Lower leg skin (tissue), 4 donors: ENCODE measurements around the gene POFUT2. TPM values are rescaled to one million over a fixed set of nuclear protein-coding genes. Genes with fewer than 3 reads are reported as not detected.

Experiments used
- DNase-seq, 2 donors: peaks; one replicate each; pipeline ENCODE4 v3.0.0-alpha.2; 2019; ENCODE audit warnings: low spot score in 2 of 2
- H3K4me3 ChIP-seq: fragments of 200-600 bp; sonication (generic); 2 replicates; pipeline ENCODE4 v1.5.1; 2017; ENCODE audit warnings: mild to moderate bottlenecking, low read depth; ENCODE audit not compliant: poor library complexity, severe bottlenecking
- CTCF ChIP-seq, 3 donors: fragments of 450-650 bp; IDR thresholded peaks; one replicate each; pipeline ENCODE4 v1.5.1; 2016; ENCODE audit warnings: antibody characterized with exemption in 3 of 3, mild to moderate bottlenecking in 3 of 3, moderate library complexity in 2 of 3
- POLR2A ChIP-seq, 2 donors: fragments of 450-650 bp; IDR thresholded peaks; one replicate each; pipeline ENCODE4 v1.6.1; 2016 to 2017; ENCODE audit warnings: antibody characterized with exemption in 2 of 2, mild to moderate bottlenecking in 1 of 2, moderate library complexity in 1 of 2
- WGBS, 2 donors: methylation state at CpG; one replicate each; pipeline ENCODE4 v1.1.5; 2018; 5-methylcytosine and 5-hydroxymethylcytosine counted together
- intact Hi-C: fragments of 100-400 bp; cut with DNase I; formaldehyde crosslinking; loops from one replicate; pipeline ENCODE4 v1.15.0; 2023; ENCODE audit warnings: low total_unique reads
- total RNA-seq, 4 donors: library from RNA; depleted of rRNA; stranded (reverse); fragments of >200 nt; gene quantifications; one replicate each; pipeline ENCODE4 v1.1.0, GENCODE V29; 2016

Gene POFUT2
- total RNA-seq, 4 donors from 2014 or later = 15.0 to 22.1 (median 18.9) TPM

- DNase-seq = no peak
- WGBS, 2 donors = 61 to 81% methylated on average over 6 to 16 of the region's 16 CpGs
- H3K4me3 ChIP-seq = no peak overlapping the region
- intact Hi-C loops = no loop called here
- TF ChIP-seq CTCF (IDR thresholded peaks at IDR 0.05) = no peak
- TF ChIP-seq POLR2A (IDR thresholded peaks at IDR 0.05) = no peak
Measured at GRCh38 chr21:45323487-45324311, 36.0 kb upstream of the POFUT2 start.

GRCh38 chr21:45322960-45323461 lies 35.3 kb upstream of the POFUT2 start:
- no peak overlapping the region for H3K4me3 ChIP-seq
- no peak for DNase-seq
- no peak for TF ChIP-seq CTCF (IDR thresholded peaks at IDR 0.05)
- no peak for TF ChIP-seq POLR2A (IDR thresholded peaks at IDR 0.05)
- WGBS, 2 donors = 30 to 37% methylated on average over 12 to 22 of the region's 22 CpGs
- intact Hi-C loops = no loop called here

DNA sequence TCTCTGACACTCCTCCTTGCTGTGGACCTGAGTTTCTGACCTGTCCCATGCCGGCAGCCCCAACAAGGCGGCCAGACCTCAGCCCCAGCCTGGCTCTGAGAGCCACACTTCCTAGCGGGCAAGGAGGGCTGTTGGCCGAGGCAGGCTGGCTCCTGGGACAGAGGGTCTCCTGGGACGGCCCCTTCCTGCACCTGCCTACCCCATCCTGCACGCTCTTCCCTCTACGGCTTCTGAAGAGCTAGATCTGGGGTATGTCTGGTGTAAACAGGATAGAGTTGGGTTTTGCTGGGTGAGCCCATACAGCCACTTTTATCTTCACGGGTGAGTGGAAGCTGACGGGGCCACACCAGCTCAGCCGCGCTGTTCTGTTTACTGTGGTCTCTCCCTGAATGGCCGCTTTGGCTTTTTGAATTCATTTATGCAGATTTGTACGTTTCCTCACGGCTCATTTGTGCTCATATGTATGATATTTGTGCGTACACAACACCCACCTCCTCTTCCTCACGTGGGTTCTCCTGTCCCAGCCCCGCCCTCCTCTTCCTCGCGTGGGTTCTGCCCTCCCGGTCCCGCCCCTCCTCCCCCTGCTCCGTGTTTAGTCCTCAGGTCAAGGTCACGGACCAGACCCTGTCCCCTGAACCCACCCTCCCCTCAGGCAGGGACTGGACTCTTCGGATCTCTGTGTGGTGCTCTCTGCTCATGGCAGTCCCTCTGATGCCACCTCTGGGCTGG lies 34.7 kb upstream of the POFUT2 start:
- intact Hi-C loops = no loop called here
- WGBS, 2 donors = 62 to 65% methylated on average over 23 to 24 of the region's 24 CpGs
- DNase-seq = no peak
- no peak overlapping the region for H3K4me3 ChIP-seq
- TF ChIP-seq CTCF (IDR thresholded peaks at IDR 0.05) (no peak), POLR2A (IDR thresholded peaks at IDR 0.05) (no peak)

- WGBS, 2 donors = 60 to 63% methylated on average over 14 to 20 of the region's 22 CpGs
- DNase-seq = no peak
- intact Hi-C loops = no loop called here
- H3K4me3 ChIP-seq = no peak overlapping the region
- TF ChIP-seq POLR2A (IDR thresholded peaks at IDR 0.05) (no peak), CTCF (IDR thresholded peaks at IDR 0.05) (no peak)
Measured at GRCh38 chr21:45320261-45321025, 32.7 kb upstream of the POFUT2 start.

GRCh38 chr21:45319461-45320211 lies 31.9 kb upstream of the POFUT2 start:
- WGBS, 2 donors = 49 to 55% methylated on average over 18 to 23 of the region's 23 CpGs
- DNase-seq = no peak
- TF ChIP-seq CTCF (IDR thresholded peaks at IDR 0.05) (no peak), POLR2A (IDR thresholded peaks at IDR 0.05) (no peak)
- intact Hi-C loops = no loop called here
- no peak overlapping the region for H3K4me3 ChIP-seq
